Activated naive CD8-positive, alpha-beta T cell treated with anti-CD3 and anti-CD28 coated beads, Interleukin-2, amount 50 U/mL, for 16 hours (primary cell): ENCODE data around the gene POLR2J3.
"Not testable (repeated sequence)": the region's sequence is repeated elsewhere in the genome, so short reads cannot be mapped to it uniquely, and the experiment has no call there.

Experiments used
- DNase-seq: peaks from one replicate; pipeline ENCODE4 v3.0.0-alpha.2; 2020; ENCODE audit warnings: low read depth, low spot score

The POLR2J3 gene

DNA sequence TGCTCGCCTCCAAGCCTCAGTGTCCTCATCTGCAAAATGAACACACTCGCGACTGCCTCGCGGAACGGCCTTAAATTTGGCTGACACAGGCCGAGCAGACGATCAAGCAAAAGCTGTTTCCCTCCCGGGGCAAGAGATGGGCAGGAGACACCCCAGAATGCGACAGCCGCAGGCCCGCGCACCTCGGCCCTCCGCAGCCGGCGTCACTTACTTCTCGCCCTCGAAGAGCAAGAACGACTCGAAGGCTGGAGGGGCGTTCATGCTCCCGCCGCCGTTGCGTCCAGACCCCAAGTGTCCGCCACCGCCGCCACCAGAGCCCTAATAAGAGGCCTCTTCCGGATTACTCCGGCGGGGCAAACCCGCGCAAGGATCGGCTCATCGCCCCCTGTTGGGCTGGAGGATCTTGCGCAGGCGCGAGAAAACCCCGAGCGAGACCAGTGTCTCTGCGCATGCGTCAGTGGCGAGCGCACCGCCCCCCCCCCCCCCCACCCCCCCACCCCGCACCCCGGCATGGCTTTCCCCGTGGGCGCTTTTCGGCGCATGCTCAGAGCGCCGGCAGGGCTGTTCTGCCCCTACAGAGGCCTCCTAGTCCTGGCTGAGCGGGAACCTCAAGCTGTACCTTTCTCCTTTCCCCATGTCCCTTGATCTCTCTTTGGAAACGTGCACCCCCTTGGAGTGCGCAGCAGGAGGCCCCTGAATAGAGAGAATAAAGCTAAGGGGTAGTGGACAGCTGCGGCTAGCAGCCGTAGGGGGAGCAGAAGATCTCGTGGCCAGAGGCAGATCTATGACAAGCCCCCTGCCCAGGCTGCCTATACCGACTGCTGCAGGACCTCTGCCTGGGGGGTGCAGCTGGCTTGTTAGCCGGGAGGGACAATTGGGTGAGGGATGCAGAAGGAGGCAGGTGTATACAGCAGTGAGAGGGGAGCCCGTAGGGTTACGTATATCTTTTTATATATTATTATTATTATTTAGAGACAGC, at the start of gene POLR2J3:
Gene POLR2J3 (minus strand): TSS at position 323 of the 979 bp plus-strand sequence. CDS start 62 bp downstream, at position 261.
- DNase-seq, result peak; percentile 97

DNA sequence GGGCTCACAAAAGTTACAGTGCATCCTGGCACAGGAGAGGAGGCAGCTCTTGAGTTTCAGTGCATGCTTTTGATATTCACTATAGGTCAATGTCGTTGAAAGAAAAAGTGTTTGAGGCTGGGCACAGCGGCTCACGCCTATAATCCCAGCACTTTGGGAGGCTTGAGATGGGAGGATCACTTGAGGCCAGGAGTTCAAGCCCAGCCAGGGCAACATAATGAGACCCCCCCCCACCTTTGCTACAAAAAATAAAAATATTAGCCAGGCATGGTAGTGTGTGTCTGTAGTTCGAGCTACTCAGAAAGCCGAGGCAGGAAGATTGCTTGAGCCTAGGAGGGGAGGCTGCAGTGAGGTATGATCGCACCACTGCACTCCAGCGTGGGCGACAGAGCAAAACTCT, 45.7 kb upstream of the POLR2J3 start:
- not testable (repeated sequence) for DNase-seq

DNA sequence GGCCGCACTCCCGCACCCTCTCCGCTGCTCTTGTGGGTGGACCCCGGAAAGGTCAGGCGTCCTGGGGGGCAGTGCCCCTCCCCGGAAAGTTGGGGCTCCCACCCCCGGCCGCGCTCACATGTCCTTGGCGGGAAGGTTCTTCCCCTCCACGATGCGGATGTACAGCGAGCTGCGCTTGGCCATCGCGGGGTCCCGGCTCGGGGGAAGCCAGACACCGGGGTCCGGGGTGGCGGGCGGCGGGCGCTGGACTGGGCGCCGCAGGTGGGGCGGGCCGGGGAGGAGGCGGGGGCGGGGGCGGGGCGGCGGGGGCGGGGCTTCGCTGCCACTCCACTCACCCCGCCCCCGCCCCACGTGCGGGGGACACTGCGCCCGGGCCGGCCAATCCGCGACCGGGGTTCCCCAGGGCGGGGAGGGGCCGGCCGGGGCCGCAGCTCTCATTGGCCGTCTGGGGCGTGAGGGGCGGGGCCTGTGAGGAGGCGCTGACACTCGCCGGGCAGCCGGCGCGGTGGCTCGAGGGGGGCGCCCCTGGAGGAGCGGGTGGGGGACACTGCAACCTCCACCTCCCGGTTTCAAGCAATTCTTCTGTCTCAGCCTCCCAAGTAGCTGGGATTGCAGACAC, 44.2 kb upstream of the POLR2J3 start, which contains the start of gene RASA4:
Gene RASA4 (minus strand): TSS at position 250 of the 619 bp plus-strand sequence. CDS start 67 bp downstream, at position 183.
- not testable (repeated sequence) for DNase-seq

DNA sequence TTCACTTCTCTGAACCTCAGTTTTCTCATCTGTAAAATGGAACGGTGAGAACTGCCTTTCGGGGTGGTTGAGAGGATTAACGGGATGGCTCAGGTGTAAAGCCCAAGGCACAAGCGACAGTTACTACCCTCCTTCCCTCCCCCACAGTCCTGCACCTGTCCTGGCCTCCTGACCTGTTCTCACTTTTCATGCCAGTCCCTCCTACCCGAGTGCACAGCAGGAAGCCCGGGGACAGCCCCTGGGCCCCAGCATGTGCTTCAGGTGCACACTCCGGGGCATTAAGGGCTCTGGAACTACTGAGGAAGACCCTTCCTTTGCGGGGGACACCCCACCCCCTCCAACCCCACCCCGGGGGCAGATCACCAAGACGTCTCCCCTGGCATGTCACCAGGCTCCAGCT, 43.5 kb upstream of the POLR2J3 start:
- DNase-seq, result not testable (repeated sequence)

DNA sequence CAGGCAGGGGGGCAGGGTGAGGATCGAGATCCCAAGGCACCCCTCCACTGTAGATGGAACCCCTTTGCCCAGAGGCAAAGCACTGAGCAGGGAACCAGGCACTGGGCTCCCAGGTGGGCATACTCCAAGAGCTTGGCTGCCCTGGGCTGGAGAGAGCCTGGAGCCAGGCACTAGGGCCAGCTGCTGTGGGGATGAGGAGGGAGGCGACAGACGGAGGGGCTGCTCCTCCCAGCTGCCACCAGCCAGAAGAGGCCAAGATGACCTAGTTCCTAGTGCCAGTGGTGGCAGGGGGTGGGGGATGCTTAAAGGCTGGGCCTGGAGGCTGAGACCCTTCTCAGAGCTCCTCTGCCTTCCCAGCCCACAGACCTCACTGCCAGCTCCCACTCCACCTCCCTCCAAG, 42.5 kb upstream of the POLR2J3 start:
- DNase-seq, result not testable (repeated sequence)

DNA sequence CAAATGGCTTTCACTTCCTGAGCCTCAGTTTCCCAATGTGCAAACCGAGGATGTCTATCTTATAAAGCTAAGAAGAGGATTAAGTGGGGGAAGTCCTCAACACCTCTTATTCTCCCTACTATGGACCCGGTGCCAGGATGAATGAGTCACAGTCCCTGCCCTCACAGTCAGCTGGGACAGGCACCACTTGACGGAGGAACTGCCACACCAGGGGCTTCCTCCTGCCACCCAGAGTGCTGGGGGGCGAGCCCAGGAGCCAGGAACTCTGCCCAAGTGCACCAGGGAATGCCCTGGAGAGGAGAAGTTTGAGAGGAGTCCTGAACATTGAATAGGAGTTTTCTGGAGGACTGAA, 41.9 kb upstream of the POLR2J3 start:
- DNase-seq, result not testable (repeated sequence)

DNA sequence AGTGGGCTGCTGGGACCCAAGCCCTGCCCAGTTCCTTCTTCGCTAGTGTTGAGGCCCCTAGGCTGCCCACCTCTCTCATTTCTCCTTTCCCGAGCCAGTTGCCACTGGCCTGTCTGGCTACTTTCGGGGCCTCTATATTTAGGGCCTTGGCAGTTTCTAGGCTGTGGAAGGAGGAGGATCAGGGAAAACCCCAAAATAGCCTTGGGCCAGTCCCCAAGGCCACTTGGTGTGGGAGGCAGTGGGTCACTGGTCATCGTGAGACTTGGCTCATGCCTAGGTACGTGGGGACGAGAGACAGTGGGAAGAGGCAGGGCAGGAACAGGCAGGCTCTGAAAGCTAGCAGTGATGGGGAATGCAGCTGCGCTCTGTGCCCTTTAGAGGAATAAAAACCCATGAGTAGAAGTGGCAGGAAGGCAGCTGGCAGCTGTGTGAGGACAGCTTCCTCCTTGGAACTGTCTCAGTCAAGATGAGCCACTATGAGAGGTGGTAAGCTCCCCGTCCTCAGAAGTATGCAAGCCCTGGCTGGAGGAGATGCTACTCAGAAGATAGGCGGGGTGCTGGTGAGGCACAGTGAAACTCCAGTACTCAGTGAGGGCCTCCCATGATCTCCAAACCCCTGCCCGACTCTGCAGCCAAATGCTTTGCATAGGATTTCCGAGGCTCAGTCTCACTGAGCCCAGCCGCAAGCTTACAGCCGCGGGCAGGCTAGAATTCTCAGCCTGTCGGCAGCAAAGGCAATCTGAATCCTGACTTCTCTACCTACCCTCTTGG, 41.4 kb upstream of the POLR2J3 start:
- DNase-seq, result not testable (repeated sequence)

DNA sequence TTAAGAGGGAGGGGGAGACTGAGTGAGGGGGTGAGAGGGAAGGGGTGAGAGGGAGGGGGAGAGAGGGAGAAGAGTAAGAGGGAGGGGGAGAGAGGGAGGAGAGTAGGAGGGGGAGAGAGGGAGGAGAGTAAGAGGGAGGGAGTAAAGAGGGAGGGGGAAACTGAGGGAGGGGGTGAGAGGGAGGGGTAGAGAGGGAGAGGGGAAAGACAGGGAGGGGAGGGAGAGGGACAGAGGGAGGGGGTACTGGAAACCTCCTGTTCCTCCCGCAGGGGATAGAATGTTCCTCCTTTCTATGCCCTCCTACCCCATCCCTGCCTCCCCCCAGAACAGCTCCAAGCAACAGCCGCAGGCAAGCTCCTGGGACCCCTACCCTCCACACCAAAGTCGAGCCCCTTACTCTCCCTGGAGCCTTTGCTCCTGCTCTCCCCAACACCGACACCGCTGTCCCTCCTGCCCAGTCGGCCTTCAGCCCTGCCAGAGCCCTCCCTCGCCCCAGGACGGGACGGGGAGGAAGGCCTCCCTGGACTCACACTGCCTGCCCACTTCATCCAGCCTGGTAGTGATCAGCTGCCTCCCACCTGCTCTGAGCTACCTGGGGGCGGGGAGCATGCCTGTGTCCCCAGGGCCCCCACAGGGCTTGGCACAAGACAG, 39.4 kb upstream of the POLR2J3 start:
- DNase-seq, result not testable (repeated sequence)

DNA sequence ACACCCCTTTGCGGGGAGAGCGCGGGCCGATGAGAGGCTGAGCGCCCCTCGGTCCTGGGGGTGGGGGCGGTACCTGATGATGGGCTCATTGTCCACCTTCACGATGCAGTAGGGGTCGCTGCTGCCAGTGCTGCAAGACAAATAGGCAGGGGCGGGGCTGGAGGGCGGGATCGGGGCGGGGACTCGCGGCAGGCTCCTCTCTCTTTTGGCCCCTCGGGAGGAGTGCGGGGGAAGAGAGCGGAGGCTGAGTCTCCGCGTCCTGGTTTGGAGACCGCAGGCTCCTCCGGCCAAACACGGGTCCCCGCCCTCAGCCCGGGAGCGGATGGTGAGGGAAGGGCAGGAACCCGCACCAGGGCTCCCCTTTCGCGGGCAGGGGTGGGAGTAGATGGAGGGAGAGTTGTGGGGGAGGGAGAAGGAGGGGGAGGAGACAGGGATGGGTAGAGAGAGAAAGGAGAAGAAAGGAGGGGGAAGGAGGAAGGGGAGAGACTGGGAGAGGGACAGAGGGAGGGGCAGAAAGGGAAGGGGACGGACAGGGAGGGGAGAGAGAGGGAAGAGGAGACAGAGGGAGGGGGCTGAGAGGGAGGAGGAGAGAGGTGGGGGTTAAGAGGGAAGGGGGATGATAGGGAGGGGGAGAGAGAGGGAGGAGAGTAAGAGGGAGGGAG, 38.8 kb upstream of the POLR2J3 start:
- not testable (repeated sequence) for DNase-seq

DNA sequence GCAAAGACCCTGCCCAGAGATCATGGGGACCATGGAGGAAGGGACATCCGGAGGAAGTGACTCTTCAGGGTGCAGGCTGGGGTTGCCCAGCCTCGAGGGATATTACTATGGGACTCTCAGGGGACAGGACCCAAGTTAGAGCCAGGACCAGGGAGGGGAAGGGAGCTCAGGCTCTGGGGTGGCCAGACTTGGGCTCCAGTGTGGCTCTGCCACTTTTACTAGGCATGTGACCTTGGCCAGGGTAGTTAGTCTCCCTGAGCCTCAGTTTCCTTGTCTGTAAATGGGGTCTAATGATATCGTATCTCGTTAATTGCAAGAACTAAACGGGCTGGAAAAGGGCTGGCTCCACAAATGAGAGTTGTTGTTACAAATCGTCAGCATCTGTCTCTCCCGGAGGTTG, 38.1 kb upstream of the POLR2J3 start:
- DNase-seq, result not testable (repeated sequence)

DNA sequence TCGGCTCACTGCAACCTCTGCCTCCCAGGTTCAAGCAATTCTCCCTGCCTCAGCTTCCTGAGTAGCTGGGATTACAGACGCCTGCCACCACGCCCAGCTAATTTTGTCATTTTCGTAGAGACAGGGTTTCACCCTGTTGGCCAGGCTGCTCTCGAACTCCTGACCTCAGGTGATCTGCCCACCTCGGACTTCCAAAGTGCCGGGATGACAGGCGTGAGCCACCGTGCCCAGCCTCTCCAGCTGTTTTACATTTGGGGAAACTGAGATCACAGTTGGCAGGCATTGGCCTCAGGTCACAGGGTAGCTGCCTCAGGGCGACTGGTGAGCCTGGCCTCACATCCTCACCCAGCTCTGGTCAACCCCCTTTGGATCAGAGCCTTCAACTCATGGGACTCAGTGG, 37.4 kb upstream of the POLR2J3 start:
- not testable (repeated sequence) for DNase-seq

DNA sequence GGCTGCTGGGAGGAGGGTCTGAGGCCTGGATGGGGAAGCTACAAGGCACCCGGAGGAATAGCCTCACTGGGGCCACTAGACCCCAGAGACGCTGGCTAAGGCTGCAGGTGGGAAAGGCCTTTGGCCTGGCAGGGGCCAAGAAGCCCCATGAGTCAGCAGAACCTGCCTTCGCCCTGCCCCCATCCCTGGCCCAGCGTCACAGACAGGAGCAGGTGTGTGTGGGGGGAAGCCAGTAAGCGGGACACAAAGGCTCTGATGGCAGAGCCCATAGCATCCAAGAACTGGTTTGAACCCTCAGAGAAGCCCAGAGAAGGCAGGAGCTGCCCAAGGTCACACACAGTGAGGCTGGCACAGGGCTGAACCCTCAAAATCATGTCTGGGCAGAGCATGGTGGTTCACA, 34.5 kb upstream of the POLR2J3 start:
- DNase-seq, result not testable (repeated sequence)

DNA sequence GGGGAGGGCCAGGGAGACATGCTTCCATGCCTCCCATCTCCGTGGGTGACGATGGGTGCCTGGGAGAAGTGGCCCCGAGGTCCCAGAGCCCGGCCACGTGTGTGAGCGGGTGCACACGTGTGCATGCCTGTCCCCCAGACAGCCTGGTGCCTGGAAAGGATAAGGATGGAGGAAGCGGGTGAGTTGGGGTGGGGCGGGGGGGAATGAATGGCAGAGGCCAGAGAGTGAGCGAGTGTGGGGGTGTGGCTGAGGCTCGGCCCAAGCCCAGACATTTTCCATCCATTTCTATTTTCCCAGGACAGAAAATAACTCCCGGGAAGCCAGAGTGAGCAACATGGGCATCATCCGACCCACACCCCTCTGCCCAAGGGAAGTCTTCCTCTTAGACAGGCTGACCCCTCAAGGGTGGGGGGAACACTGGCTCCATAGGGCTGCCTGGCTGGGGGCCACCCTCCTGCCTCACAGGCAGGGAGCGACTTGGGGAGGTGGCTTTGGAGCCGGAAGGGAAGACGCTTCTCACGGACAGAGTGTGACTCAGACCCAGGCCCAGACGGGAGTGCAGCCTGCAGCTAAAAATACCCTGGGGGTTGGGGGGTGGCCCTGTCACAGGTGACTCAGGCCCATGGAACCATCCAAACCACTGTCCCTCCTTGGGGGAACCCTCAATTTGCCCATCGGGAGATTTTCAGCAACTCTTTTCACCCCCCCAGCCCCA, 32.2 kb upstream of the POLR2J3 start:
- DNase-seq, result not testable (repeated sequence)

DNA sequence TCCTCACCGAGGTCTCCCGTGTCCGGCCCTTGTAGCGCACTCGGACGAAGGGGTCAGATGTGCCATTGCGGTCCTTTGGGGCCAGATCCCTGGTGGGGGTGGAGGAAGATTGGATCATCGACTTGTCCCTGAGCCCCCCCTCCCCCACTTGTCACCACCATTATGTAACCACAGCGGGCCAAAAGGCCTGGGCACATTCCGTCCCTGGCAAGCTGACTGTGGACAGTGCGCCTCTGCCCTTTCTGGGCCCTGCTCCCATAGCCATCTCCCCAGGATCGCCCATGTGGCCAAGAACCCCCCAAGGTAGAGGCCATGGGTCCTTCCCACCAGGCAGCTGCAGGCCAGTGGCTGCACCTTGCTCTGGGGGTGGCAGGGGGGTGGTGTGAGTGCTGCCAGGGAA, 29.9 kb upstream of the POLR2J3 start:
- DNase-seq, result not testable (repeated sequence)

DNA sequence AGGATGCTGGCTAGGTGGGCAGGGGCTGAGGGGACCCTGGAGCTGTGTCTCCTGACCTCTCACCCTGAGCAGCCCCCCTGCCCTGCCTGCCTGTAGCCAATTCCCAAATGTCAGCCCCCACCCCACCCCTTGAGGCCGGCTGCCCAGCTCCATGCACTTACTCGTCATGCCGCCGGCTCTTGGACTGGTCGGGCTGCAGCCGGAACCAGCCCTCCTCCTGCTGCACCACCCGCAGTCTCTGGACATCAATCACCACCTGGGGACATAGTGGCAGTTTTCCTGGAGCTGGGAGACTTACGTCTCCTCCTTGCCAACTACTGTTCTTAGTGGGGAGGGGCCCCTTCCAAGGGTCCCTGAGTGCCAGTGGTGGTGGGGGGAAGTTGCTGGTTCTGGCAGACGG, 27.3 kb upstream of the POLR2J3 start:
- DNase-seq, result not testable (repeated sequence)

DNA sequence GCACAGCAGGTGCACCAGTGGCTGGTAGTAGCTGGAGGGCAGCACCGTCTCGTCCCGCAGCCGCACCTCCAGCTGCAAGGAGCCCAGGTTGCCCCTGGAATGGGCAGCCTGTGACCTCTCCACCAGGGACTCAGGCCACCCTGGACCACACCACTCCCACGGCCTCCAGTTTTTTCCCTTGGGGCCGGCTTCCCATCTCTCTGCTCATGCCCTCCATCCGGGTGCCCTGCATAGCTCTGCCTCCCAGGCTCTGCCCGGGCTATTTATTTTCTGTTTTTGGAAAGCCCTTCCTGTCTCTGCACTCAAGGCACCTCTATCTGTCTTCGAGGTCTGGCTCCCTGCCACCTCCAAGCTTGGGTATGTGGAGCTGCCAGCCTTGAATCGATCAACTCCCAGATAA, 23.7 kb upstream of the POLR2J3 start:
- not testable (repeated sequence) for DNase-seq

DNA sequence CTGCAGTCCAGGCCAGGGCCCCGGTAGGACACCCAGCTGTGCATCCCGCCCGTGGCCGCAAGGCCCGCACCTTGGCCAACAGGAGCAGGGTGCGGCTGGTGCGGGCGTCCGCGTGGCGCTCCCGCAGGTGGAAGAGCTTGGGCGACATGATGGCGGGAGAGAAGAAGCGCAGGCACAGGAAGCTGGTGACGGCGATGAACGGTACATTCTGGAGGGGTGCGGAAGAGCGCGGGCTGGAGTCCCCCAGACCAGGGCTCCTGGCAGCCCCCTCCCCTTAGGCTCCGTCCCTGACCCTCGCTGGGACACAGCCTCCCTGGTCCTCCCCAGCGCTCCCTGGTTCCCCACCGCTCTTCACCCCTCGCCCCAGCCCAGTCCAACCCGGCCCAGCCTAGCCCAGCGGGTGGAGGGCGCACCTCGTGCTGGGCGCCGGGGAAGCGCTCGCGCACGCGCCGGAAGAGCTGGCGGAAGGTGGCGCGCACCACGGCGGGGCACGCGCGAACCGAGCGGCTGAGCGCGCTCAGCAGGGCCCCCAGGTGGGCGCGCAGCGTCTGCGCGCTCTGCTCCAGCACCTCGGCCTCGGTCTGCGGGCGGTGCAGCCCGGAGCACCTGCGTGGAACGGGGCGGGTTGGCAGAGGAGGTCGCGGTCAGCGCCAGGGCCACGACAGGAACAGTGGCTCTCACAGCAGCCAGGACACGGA, 21.4 kb upstream of the POLR2J3 start:
- not testable (repeated sequence) for DNase-seq

DNA sequence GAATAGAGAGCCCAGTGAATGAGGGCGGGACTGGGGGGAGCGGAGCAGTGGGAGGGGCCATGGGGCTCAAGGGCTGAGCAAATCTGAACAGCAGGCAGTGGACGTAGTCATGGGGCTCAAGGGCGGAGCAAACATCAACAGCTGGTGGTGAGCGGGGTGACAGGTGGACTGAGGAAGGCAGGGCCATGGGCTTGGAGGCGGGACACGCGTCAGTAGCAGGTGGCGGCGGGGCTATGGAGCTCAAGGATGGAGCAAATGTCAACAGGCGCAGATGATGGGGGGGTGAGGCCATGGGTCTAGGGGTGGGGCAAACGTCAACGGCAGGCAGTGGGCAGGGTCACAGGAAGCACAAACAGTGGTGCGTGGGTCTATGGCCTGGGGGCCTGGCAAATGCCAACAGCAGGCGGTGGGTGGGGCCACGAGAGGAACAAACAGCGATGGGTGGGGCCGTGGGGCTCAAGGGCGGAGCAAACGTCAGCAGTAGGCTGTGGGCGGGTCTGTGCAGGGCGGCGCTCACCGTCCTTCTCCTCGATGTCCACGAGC, 20.2 kb upstream of the POLR2J3 start:
- DNase-seq, result not testable (repeated sequence)

DNA sequence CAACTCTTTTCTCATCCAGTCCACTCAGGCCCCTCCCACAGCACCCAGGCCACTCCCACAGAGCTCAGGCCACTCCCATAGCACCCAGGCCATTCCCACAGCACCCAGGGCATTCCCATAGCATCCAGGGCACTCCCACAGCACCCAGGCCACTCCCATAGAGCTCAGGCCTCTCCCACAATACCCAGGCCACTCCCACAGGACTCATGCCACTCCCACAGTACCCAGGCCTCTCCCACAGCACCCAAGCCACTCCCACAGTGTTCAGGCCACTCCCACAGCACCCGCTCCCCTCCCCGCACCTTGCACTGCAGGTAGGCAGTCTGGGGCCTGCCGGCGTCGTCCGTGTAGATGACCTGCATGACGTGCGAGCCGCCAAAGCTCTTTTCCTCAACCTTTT, 17.5 kb upstream of the POLR2J3 start:
- DNase-seq, result not testable (repeated sequence)
